ENCODE data around the gene DENND10.
"Not testable (repeated sequence)": the region's sequence is repeated elsewhere in the genome, so short reads cannot be mapped to it uniquely, and the experiment has no call there.

DNA sequence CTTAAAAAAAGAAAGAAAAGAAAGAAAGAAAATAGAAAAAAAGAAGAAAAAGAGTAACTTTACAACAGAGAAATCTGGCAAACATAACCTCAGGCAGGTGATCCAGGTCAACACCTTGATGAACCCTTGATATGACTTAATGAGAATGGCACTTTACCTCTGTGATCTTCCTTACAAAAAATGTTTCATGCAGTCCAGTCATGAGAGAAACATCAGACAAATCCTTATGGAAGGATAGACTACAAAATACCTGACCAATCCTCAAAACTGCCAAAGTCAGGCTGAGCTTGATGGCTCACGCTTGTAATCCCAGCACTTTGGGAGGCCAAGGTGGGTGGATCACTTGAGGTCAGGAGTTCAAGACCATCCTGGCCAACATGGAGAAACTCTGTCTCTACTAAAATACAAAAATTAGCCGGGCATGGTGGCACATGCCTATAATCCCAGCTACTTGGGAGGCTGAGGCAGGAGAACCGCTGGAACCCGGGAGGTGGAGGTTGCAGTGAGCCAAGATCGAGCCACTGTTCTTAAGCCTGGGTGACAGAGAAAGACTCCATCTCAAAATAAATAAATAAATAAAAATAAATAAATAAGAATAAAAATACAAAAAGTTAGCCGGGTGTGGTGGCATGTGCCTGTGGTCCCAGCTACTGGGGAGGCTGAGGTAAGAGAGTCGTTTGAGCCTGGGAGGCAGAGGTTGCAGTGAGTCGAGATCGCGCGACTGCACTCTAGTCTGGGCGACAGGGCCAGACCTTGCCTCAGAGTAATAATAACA, 7.1 kb upstream of the DENND10 start:
- TF ChIP-seq, protein P1, sequence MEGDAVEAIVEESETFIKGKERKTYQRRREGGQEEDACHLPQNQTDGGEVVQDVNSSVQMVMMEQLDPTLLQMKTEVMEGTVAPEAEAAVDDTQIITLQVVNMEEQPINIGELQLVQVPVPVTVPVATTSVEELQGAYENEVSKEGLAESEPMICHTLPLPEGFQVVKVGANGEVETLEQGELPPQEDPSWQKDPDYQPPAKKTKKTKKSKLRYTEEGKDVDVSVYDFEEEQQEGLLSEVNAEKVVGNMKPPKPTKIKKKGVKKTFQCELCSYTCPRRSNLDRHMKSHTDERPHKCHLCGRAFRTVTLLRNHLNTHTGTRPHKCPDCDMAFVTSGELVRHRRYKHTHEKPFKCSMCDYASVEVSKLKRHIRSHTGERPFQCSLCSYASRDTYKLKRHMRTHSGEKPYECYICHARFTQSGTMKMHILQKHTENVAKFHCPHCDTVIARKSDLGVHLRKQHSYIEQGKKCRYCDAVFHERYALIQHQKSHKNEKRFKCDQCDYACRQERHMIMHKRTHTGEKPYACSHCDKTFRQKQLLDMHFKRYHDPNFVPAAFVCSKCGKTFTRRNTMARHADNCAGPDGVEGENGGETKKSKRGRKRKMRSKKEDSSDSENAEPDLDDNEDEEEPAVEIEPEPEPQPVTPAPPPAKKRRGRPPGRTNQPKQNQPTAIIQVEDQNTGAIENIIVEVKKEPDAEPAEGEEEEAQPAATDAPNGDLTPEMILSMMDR (IDR thresholded peaks at IDR 0.05): not testable (repeated sequence)
- not testable (repeated sequence) for TF ChIP-seq POLR2AphosphoS5, POLR2A (IDR thresholded peaks at IDR 0.05)

Measured in stomach (tissue), 4 donors.